ENCODE data around the gene NEK3.

The NEK3 gene

GRCh38 chr13:52158629-52159158 is 703 bp downstream of the NEK3 start:
- no peak overlapping the region for H3K27ac ChIP-seq (ENCODE audit: low read length)
- H3K4me2 ChIP-seq (ENCODE audit: insufficient read depth, low read length) = peak overlapping the region; percentile 70
- no peaks in the 10 kb centered on the region for H3K9me3 ChIP-seq (ENCODE audit: insufficient read depth, low read length, severe bottlenecking)
- no peaks in the 10 kb centered on the region for H3K36me3 ChIP-seq (ENCODE audit: insufficient read depth, low read length)
- ATAC-seq (ENCODE audit: insufficient read depth, low read depth) (no peak), DNase-seq (no peak)
- no peak for TF ChIP-seq EZH2 (IDR thresholded peaks at IDR 0.05; ENCODE audit: borderline replicate concordance, low read depth, low read length, severe bottlenecking)
- TF ChIP-seq CTCF (IDR thresholded peaks at IDR 0.05; ENCODE audit: borderline replicate concordance, extremely low read depth, low read length, poor library complexity, severe bottlenecking) = no peak
- peaks cover 49% of the 10 kb centered on the region for H3K27me3 ChIP-seq (ENCODE audit: insufficient read depth, low read length, poor library complexity)
- H4K20me1 ChIP-seq (ENCODE audit: insufficient read depth, low read length) = no peaks in the 10 kb centered on the region
- no peaks in the 10 kb centered on the region for H3K79me2 ChIP-seq (ENCODE audit: insufficient read depth, low read length)
- H2AFZ ChIP-seq (ENCODE audit: low read depth, low read length) = no peak overlapping the region
- peaks cover 14% of the 10 kb centered on the region for H3K4me1 ChIP-seq (ENCODE audit: insufficient read depth, low read length)
- peak overlapping the region in 1 of 2 experiments; percentile 54; a peak in 2 of 4 replicates for H3K4me3 ChIP-seq (ENCODE audit: low read depth in 1 of 2, low read length in 2 of 2)
- 0 out of 2 replicates have a peak overlapping the region, but pooled peaks have one; percentile 20 for H3K9ac ChIP-seq (ENCODE audit: low read depth, low read length)

GRCh38 chr13:52156724-52157261 is 2.6 kb downstream of the NEK3 start:
- Histone ChIP-seq H3K4me2 (ENCODE audit: insufficient read depth, low read length) (no peak overlapping the region), H3K4me1 (ENCODE audit: insufficient read depth, low read length) (peaks cover 14% of the 10 kb centered on the region), H3K4me3 (ENCODE audit: low read depth in 1 of 2, low read length in 2 of 2) (no peak overlapping the region), H3K9ac (ENCODE audit: low read depth, low read length) (no peak overlapping the region), H3K27me3 (ENCODE audit: insufficient read depth, low read length, poor library complexity) (peaks cover 52% of the 10 kb centered on the region), H3K79me2 (ENCODE audit: insufficient read depth, low read length) (no peaks in the 10 kb centered on the region), H3K36me3 (ENCODE audit: insufficient read depth, low read length) (no peaks in the 10 kb centered on the region), H4K20me1 (ENCODE audit: insufficient read depth, low read length) (no peaks in the 10 kb centered on the region), H3K27ac (ENCODE audit: low read length) (no peak overlapping the region), H3K9me3 (ENCODE audit: insufficient read depth, low read length, severe bottlenecking) (no peaks in the 10 kb centered on the region), H2AFZ (ENCODE audit: low read depth, low read length) (no peak overlapping the region)
- DNase-seq (no peak), ATAC-seq (ENCODE audit: insufficient read depth, low read depth) (no peak)
- TF ChIP-seq CTCF (IDR thresholded peaks at IDR 0.05; ENCODE audit: borderline replicate concordance, extremely low read depth, low read length, poor library complexity, severe bottlenecking) = no peak
- no peak for TF ChIP-seq EZH2 (IDR thresholded peaks at IDR 0.05; ENCODE audit: borderline replicate concordance, low read depth, low read length, severe bottlenecking)

GRCh38 chr13:52155177-52155576 is 4.2 kb downstream of the NEK3 start:
- H3K4me3 ChIP-seq (ENCODE audit: low read depth in 1 of 2, low read length in 2 of 2) = no peak overlapping the region
- H3K4me2 ChIP-seq (ENCODE audit: insufficient read depth, low read length) = no peak overlapping the region
- H4K20me1 ChIP-seq (ENCODE audit: insufficient read depth, low read length) = no peaks in the 10 kb centered on the region
- TF ChIP-seq CTCF (IDR thresholded peaks at IDR 0.05; ENCODE audit: borderline replicate concordance, extremely low read depth, low read length, poor library complexity, severe bottlenecking) (no peak), EZH2 (IDR thresholded peaks at IDR 0.05; ENCODE audit: borderline replicate concordance, low read depth, low read length, severe bottlenecking) (no peak)
- no peaks in the 10 kb centered on the region for H3K36me3 ChIP-seq (ENCODE audit: insufficient read depth, low read length)
- no peak overlapping the region for H2AFZ ChIP-seq (ENCODE audit: low read depth, low read length)
- no peak overlapping the region for H3K9ac ChIP-seq (ENCODE audit: low read depth, low read length)
- no peaks in the 10 kb centered on the region for H3K79me2 ChIP-seq (ENCODE audit: insufficient read depth, low read length)
- peaks cover 42% of the 10 kb centered on the region for H3K27me3 ChIP-seq (ENCODE audit: insufficient read depth, low read length, poor library complexity)
- no peak for DNase-seq
- ATAC-seq (ENCODE audit: insufficient read depth, low read depth) = no peak
- no peaks in the 10 kb centered on the region for H3K9me3 ChIP-seq (ENCODE audit: insufficient read depth, low read length, severe bottlenecking)
- H3K4me1 ChIP-seq (ENCODE audit: insufficient read depth, low read length) = peaks cover 14% of the 10 kb centered on the region
- no peak overlapping the region for H3K27ac ChIP-seq (ENCODE audit: low read length)

Data from DND-41 (cell line).